OCI-LY7 (cell line): Measurements from ENCODE around the gene NPR3.

Experiments
- EZH2phosphoT487 ChIP-seq: fragments of 200-600 bp; sonication (generic); IDR thresholded peaks from 2 replicates; pipeline ENCODE4 v1.6.1; 2018; ENCODE audit warnings: low read depth, borderline replicate concordance, mild to moderate bottlenecking, mixed run types, antibody characterized with exemption, low read length, moderate library complexity, mixed read lengths
- TF ChIP-seq, protein P1 (sequence below): fragments of 200-600 bp; sonication (generic); conservative IDR thresholded peaks from 2 replicates; pipeline ENCODE4 v1.5.1; 2014; ENCODE audit warnings: mild to moderate bottlenecking, antibody characterized with exemption, low read length, moderate library complexity, mixed read lengths

DNA sequence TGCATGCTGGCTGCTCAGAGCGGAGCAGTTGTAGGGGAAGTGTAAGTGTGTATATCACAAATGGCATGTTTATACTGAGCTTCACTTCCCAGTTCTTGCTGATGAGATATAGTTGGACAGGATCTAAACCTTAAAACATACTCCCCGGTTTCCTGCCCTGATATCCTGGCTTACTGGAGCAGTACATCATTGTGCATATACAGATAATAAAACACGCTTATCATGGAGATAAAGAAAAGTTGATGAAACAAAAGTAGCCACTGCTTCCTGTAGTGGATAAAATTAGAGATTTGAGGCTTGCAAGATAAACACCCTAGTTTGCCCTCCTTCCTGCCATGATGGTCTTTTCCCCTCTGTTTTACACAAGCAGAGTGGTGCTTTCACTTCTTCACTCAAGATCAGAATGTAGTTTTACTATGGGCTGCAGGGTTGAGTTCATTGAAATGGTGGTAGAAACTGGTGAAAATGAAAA, 15.0 kb downstream of the NPR3 start:
- TF ChIP-seq, protein P1, sequence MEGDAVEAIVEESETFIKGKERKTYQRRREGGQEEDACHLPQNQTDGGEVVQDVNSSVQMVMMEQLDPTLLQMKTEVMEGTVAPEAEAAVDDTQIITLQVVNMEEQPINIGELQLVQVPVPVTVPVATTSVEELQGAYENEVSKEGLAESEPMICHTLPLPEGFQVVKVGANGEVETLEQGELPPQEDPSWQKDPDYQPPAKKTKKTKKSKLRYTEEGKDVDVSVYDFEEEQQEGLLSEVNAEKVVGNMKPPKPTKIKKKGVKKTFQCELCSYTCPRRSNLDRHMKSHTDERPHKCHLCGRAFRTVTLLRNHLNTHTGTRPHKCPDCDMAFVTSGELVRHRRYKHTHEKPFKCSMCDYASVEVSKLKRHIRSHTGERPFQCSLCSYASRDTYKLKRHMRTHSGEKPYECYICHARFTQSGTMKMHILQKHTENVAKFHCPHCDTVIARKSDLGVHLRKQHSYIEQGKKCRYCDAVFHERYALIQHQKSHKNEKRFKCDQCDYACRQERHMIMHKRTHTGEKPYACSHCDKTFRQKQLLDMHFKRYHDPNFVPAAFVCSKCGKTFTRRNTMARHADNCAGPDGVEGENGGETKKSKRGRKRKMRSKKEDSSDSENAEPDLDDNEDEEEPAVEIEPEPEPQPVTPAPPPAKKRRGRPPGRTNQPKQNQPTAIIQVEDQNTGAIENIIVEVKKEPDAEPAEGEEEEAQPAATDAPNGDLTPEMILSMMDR, result no peak
- TF ChIP-seq EZH2phosphoT487, result no peak
